Endodermal cell (in vitro differentiated cells): ENCODE data around the gene DCBLD1. TPM values are rescaled to one million over a fixed set of nuclear protein-coding genes. Genes with fewer than 3 reads are reported as not detected.
"Not testable (repeated sequence)": the region's sequence is repeated elsewhere in the genome, so short reads cannot be mapped to it uniquely, and the experiment has no call there.

Source experiments
- DNase-seq: peaks from one replicate; pipeline ENCODE4 v3.0.0-alpha.2; 2017
- H3K27ac ChIP-seq: 2 replicates; pipeline ENCODE4 v1.5.1; 2013; ENCODE audit warnings: mild to moderate bottlenecking, low read depth, low read length, moderate library complexity
- H3K27me3 ChIP-seq: 2 replicates; pipeline ENCODE4 v1.6.1; 2013; ENCODE audit warnings: mild to moderate bottlenecking, low read length, moderate library complexity; ENCODE audit not compliant: insufficient read depth, control insufficient read depth, poor library complexity, severe bottlenecking
- H3K36me3 ChIP-seq: 2 replicates; pipeline ENCODE4 v1.7.0; 2013; ENCODE audit warnings: mild to moderate bottlenecking, low read length, moderate library complexity; ENCODE audit not compliant: control insufficient read depth, insufficient read depth
- H3K4me1 ChIP-seq: one replicate; pipeline ENCODE4 v1.7.0; 2013; ENCODE audit warnings: low read length; ENCODE audit not compliant: control insufficient read depth, insufficient read depth
- H3K4me3 ChIP-seq: 2 replicates; pipeline ENCODE4 v1.5.1; 2013; ENCODE audit warnings: mild to moderate bottlenecking, low read length, moderate library complexity
- H3K9ac ChIP-seq: 2 replicates; pipeline ENCODE4 v1.6.1; 2013; ENCODE audit warnings: mild to moderate bottlenecking, low read length, moderate library complexity; ENCODE audit not compliant: poor library complexity, severe bottlenecking; ENCODE audit errors: extremely low read depth
- H3K9me3 ChIP-seq: 2 replicates; pipeline ENCODE4 v1.6.1; 2013; ENCODE audit warnings: mild to moderate bottlenecking, low read length, moderate library complexity; ENCODE audit not compliant: control insufficient read depth
- H3K27ac Mint-ChIP-seq: 2 replicates; pipeline ENCODE4 v1.8.0; 2020; ENCODE audit warnings: mixed read lengths
- H3K27me3 Mint-ChIP-seq: 2 replicates; pipeline ENCODE4 v1.8.0; 2021; ENCODE audit warnings: mild to moderate bottlenecking, mixed read lengths; ENCODE audit not compliant: insufficient read depth
- H3K36me3 Mint-ChIP-seq: 2 replicates; pipeline ENCODE4 v1.8.0; 2020; ENCODE audit warnings: low read depth, mixed read lengths
- H3K4me1 Mint-ChIP-seq: 2 replicates; pipeline ENCODE4 v1.8.0; 2020; ENCODE audit warnings: mixed read lengths
- H3K4me3 Mint-ChIP-seq: 2 replicates; pipeline ENCODE4 v1.8.0; 2020; ENCODE audit warnings: mild to moderate bottlenecking, moderate library complexity, mixed read lengths
- H3K9me3 Mint-ChIP-seq: 2 replicates; pipeline ENCODE4 v1.8.0; 2020; ENCODE audit warnings: mild to moderate bottlenecking, mixed read lengths
- WGBS, 2 experiments: methylation state at CpG; one replicate each; pipeline versions ENCODE4 v1.1.5 to v1.1.7; 2013; ENCODE audit warnings: missing lambda C conversion rate in 2 of 2, mixed read lengths in 1 of 2; ENCODE audit not compliant: insufficient coverage in 1 of 2, insufficient read length in 1 of 2; 5-methylcytosine and 5-hydroxymethylcytosine counted together
- long read RNA-seq, 4 experiments: library from polyadenylated mRNA in 2 of 4; library from RNA in 1 of 4; library from capped mRNA in 1 of 4; stranded (forward) in 3 of 4; unstranded in 1 of 4; transcript quantifications; one replicate each; pipeline ENCODE4 v2.0.0, GENCODE V29; 2020 to 2021; ENCODE audit warnings: inconsistent platforms in 1 of 4
- polyA plus RNA-seq, 2 experiments: library from polyadenylated mRNA; stranded (reverse); fragments of 50-300 nt; gene quantifications; one replicate each; pipeline ENCODE4 v1.2.3, GENCODE V29; 2013
- total RNA-seq, 2 donors: library from RNA; stranded (reverse); fragmentation: NEBNext Ultra II Directional in 1 of 2; extraction: Animal tissue kit (Norgen Biotek cat#: 25700) in 1 of 2; gene quantifications; 2 replicates in 1 of 2; 3 replicates in 1 of 2; pipeline ENCODE4 v1.2.1, GENCODE V29; 2021
- TF ChIP-seq, protein P1 (sequence below): fragments of 200-600 bp; sonication (generic); conservative IDR thresholded peaks from 2 replicates; pipeline ENCODE4 v1.5.0; 2021; ENCODE audit warnings: antibody characterized with exemption, mild to moderate bottlenecking

DCBLD1 gene
- total RNA-seq = 10 to 100 TPM; 16.2 to 27.9 TPM
- 11.3 TPM for polyA plus RNA-seq (2013, experiment 1 of 2)
- 12.9 TPM for polyA plus RNA-seq (2013, experiment 2 of 2)
- long read RNA-seq, experiment 1, partial matches to known transcripts = 3 of 9 reads
- long read RNA-seq, experiment 1, other reads (novel, unspliced or antisense) = 3 of 9 reads
- long read RNA-seq, experiment 2, transcript DCBLD1-202 (15 exons, 3,626 nt) = major isoform, 39 of 55 reads
- long read RNA-seq, experiment 2, partial matches to known transcripts = 5 of 55 reads
- long read RNA-seq, experiment 2, other reads (novel, unspliced or antisense) = 10 of 55 reads
- long read RNA-seq, experiment 3, transcript DCBLD1-202 (15 exons, 3,626 nt) = major isoform, 12 of 27 reads
- long read RNA-seq, experiment 3, partial matches to known transcripts = 6 of 27 reads
- long read RNA-seq, experiment 3, other reads (novel, unspliced or antisense) = 9 of 27 reads
- long read RNA-seq, experiment 4, partial matches to known transcripts = 0 of 3 reads
- long read RNA-seq, experiment 4, other reads (novel, unspliced or antisense) = 3 of 3 reads

DNA sequence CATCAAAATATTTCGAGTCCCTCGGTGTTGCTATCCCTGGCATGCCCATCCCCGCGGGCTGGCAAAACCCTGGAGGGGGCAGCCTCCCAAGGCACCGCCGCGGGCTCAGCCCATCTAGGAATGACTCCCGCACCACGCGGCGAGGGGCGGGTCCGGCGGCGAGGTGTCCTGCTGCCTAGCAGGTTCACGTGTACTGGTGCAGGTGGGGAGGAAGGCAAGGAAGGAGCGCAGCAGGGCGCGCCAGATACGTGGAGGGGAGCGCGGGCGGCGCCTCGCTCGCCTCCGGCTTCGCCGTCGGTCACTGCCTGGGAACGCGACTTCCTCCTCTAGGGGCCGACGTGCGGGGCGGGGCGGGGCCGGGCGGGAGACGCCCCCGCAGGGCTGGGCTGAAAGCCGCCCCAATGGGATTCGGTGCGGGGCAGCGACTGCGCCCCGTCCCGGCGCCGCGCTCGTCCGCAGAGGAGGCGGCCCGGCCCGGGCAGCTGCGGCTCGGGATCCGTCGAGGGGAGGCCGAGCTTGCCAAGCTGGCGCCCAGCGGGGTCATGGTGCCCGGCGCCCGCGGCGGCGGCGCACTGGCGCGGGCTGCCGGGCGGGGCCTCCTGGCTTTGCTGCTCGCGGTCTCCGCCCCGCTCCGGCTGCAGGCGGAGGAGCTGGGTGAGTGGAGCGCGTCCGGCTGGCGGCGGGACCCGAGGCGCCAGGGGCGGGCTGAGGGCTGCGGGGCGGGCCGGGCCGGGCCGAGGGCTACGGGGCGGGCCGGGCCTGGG, at the start of gene DCBLD1:
Gene DCBLD1 (plus strand): TSS at position 435 of the 764 bp plus-strand sequence. CDS start 108 bp downstream, at position 543.
- H3K4me1 ChIP-seq = no peaks in the 10 kb centered on the region
- Mint-ChIP-seq H3K27ac (peak within 1 kb of the TSS; percentile 88), H3K9me3 (peaks cover 9% of the 10 kb centered on the region), H3K27me3 (peaks cover 34% of the 10 kb centered on the region), H3K36me3 (peaks cover 11% of the 10 kb centered on the region), H3K4me3 (peak within 1 kb of the TSS; percentile 79), H3K4me1 (peaks cover 26% of the 10 kb centered on the region)
- peak within 1 kb of the TSS; percentile 82 for H3K9ac ChIP-seq
- peaks cover 10% of the 10 kb centered on the region for H3K36me3 ChIP-seq
- DNase-seq = peak; percentile 92
- 0 to 7% methylated on average over 3 to 96 of the region's 96 CpGs for WGBS, 2 experiments
- H3K9me3 ChIP-seq = peaks cover 12% of the 10 kb centered on the region
- TF ChIP-seq, protein P1, sequence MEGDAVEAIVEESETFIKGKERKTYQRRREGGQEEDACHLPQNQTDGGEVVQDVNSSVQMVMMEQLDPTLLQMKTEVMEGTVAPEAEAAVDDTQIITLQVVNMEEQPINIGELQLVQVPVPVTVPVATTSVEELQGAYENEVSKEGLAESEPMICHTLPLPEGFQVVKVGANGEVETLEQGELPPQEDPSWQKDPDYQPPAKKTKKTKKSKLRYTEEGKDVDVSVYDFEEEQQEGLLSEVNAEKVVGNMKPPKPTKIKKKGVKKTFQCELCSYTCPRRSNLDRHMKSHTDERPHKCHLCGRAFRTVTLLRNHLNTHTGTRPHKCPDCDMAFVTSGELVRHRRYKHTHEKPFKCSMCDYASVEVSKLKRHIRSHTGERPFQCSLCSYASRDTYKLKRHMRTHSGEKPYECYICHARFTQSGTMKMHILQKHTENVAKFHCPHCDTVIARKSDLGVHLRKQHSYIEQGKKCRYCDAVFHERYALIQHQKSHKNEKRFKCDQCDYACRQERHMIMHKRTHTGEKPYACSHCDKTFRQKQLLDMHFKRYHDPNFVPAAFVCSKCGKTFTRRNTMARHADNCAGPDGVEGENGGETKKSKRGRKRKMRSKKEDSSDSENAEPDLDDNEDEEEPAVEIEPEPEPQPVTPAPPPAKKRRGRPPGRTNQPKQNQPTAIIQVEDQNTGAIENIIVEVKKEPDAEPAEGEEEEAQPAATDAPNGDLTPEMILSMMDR = no peak
- peak within 1 kb of the TSS; percentile 47 for H3K27ac ChIP-seq
- H3K4me3 ChIP-seq = peak within 1 kb of the TSS; percentile 97
- H3K27me3 ChIP-seq = peaks cover 9% of the 10 kb centered on the region

DNA sequence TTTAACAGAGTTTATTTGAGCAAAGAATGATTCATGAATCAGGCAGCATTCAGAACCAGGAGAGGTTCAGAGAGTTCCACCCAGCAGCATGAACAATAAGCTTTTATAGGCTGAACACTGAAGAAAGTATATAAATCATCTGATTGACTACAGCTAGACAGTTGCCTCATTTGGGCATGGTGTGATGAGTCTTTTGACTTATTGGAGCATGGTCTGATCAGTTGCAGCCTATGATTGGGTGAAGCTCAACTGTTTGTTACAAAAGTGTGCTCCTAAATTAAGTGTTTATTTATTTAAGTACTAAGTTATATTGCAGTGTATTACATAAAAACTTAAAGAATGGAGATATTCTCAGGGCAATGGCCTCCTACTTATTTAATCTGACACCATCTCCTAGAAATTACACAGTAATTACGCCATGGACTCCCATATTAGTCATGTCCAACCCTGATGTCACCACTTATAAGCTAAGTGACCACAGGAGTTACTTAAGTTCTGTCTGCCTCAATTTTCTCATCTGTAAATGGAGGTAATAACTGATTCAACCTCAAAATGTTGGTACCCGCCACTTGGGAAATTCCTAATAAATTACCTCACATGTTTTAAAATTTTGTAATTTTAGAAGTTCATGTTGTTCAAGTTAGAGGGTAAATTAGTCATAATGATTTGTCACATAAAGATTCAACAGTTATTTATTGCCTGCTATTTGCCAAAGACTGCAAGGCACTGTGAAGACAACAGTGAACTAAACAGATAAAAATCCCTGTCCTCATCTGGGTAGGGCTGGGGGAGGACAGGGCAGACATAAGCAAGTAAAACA, 41.6 kb upstream of the DCBLD1 start:
- H3K36me3 ChIP-seq = no peaks in the 10 kb centered on the region
- H3K4me3 ChIP-seq = no peak overlapping the region
- Mint-ChIP-seq H3K36me3 (peaks cover 1% of the 10 kb centered on the region), H3K27me3 (peaks cover 17% of the 10 kb centered on the region), H3K27ac (no peak overlapping the region), H3K4me3 (no peak overlapping the region), H3K9me3 (peaks cover 6% of the 10 kb centered on the region), H3K4me1 (no peaks in the 10 kb centered on the region)
- H3K27me3 ChIP-seq = peaks cover 39% of the 10 kb centered on the region
- WGBS, 2 experiments = 98% methylated on average over 2 of the region's 2 CpGs; no CpG with 5 or more reads in 1 of the 2 experiments
- H3K9me3 ChIP-seq = no peaks in the 10 kb centered on the region
- DNase-seq = no peak
- H3K27ac ChIP-seq = no peak overlapping the region
- H3K9ac ChIP-seq = no peak overlapping the region
- TF ChIP-seq, protein P1 = no peak
- no peaks in the 10 kb centered on the region for H3K4me1 ChIP-seq

DNA sequence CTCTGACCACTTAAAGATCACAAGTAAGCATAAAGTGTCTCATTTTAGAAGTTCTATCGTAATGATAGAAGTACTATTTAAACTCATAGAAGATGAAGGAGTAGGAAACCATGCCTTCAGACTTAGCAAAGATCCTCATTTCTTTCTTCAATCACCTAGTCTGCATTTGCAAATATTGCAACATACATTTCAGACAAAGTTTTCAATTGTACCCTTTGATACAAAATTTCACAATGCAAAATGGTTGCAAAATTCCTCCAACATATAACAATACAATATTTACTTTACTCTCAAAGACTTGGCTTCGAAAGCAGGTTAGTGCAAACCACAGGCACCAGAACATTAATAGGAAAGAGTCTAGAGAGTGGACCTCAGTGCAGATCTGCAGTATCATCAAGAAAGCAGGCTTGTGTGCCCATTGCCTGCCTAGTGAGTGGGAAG, 40.6 kb upstream of the DCBLD1 start:
- Histone ChIP-seq H3K36me3 (no peaks in the 10 kb centered on the region), H3K27ac (no peak overlapping the region), H3K4me3 (no peak overlapping the region), H3K9me3 (no peaks in the 10 kb centered on the region), H3K9ac (no peak overlapping the region), H3K27me3 (peaks cover 43% of the 10 kb centered on the region), H3K4me1 (no peaks in the 10 kb centered on the region)
- peaks cover 6% of the 10 kb centered on the region for H3K9me3 Mint-ChIP-seq
- H3K4me3 Mint-ChIP-seq = no peak overlapping the region
- no peak for DNase-seq
- no peaks in the 10 kb centered on the region for H3K4me1 Mint-ChIP-seq
- TF ChIP-seq, protein P1 = no peak
- H3K36me3 Mint-ChIP-seq = peaks cover 1% of the 10 kb centered on the region
- H3K27ac Mint-ChIP-seq = no peak overlapping the region
- 98% methylated on average over 2 of the region's 2 CpGs; no CpG with 5 or more reads in 1 of the 2 experiments for WGBS, 2 experiments
- H3K27me3 Mint-ChIP-seq = peaks cover 22% of the 10 kb centered on the region

DNA sequence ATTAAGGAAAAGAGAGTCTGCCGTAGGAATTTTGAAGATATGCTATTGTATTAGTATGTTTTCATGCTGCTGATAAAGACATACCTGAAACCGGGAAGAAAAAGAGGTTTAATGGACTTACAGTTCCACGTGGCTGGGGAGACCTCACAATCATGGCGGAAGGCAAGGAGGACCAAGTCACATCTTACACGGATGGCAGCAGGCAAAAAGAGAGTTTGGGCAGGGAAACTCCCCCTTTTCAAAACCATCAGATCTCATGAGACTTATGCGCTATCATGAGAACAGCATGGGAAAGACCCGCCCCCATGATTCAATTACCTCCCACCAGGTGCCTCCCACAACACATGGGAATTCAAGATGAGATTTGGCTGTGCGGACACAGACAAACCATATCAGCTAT, 40.2 kb upstream of the DCBLD1 start:
- peaks cover 27% of the 10 kb centered on the region for H3K27me3 Mint-ChIP-seq
- H3K27ac Mint-ChIP-seq, H3K36me3 ChIP-seq, H3K4me1 ChIP-seq, H3K4me3 Mint-ChIP-seq, H3K9me3 Mint-ChIP-seq, H3K4me1 Mint-ChIP-seq, H3K9me3 ChIP-seq, H3K27ac ChIP-seq, H3K4me3 ChIP-seq, DNase-seq, H3K36me3 Mint-ChIP-seq, H3K9ac ChIP-seq: not testable (repeated sequence)
- peaks cover 48% of the 10 kb centered on the region for H3K27me3 ChIP-seq
- WGBS, 2 experiments = 88 to 93% methylated on average over 6 to 8 of the region's 8 CpGs
